Measurements from ENCODE around the gene DLG2. TPM values are rescaled to one million over a fixed set of nuclear protein-coding genes. Genes with fewer than 3 reads are reported as not detected.

Gene DLG2
- polyA plus RNA-seq, 3 donors, result 0.24 to 0.39 TPM; not detected in 1

GRCh38 chr11:83521647-83522596 is 2105.2 kb downstream of the DLG2 start:
- H3K4me3 Mint-ChIP-seq, result no peak overlapping the region
- no peaks in the 10 kb centered on the region for H3K36me3 ChIP-seq (replicated peaks in 1 of 2; ENCODE audit: control insufficient read depth in 1 of 2, insufficient read depth in 2 of 2, low read length in 2 of 2)
- no peaks in the 10 kb centered on the region for H3K79me2 ChIP-seq (ENCODE audit: insufficient read depth, low read length)
- no peak overlapping the region for H3K4me3 ChIP-seq (replicated peaks in 1 of 3; ENCODE audit: low read depth in 2 of 3, low read length in 3 of 3)
- no peak overlapping the region for H3K27ac Mint-ChIP-seq
- no peak overlapping the region for H3K9ac ChIP-seq (ENCODE audit: insufficient read depth, low read length, poor library complexity, severe bottlenecking)
- H4K20me1 ChIP-seq (ENCODE audit: insufficient read depth, low read length), result no peaks in the 10 kb centered on the region
- H3K27me3 Mint-ChIP-seq (ENCODE audit: low read depth in 3 of 3), result peaks cover 0 to 3% (median 2%) of the 10 kb centered on the region in 3 donors
- intact Hi-C loops (cut with micrococcal nuclease), result no loop called here
- no peak overlapping the region for H3K27ac ChIP-seq (ENCODE audit: low read depth in 1 of 2, low read length in 2 of 2)
- H3K27me3 ChIP-seq (ENCODE audit: control insufficient read depth in 2 of 2, insufficient read depth in 2 of 2, low read length in 2 of 2), result no peaks in the 10 kb centered on the region
- H3K4me1 ChIP-seq (ENCODE audit: control insufficient read depth in 1 of 2, insufficient read depth in 2 of 2, low read length in 2 of 2), result no peaks in the 10 kb centered on the region
- 94% methylated on average over 4 of the region's 8 CpGs for WGBS (ENCODE audit: insufficient coverage)
- no peak overlapping the region for H2AFZ ChIP-seq (ENCODE audit: insufficient read depth, low read depth, low read length, poor library complexity, severe bottlenecking)
- peaks cover 6 to 23% (median 12%) of the 10 kb centered on the region in 7 donors for H3K9me3 Mint-ChIP-seq
- no peak for TF ChIP-seq CTCF (IDR thresholded peaks at IDR 0.05)
- peaks cover 0 to 12% of the 10 kb centered on the region in 2 donors for H3K9me3 ChIP-seq (replicated peaks in 1 of 2; ENCODE audit: control insufficient read depth in 1 of 2, insufficient read depth in 1 of 2, low read length in 2 of 2)
- no peak for DNase-seq
- no peaks in the 10 kb centered on the region for H3K4me1 Mint-ChIP-seq
- H3K36me3 Mint-ChIP-seq, result no peaks in the 10 kb centered on the region
- H3K4me2 ChIP-seq (replicated peaks; ENCODE audit: extremely low read depth, low read length, poor library complexity, severe bottlenecking), result no peak overlapping the region

- Histone ChIP-seq H3K9me3 (replicated peaks in 1 of 2; ENCODE audit: control insufficient read depth in 1 of 2, insufficient read depth in 1 of 2, low read length in 2 of 2) (peaks cover 0 to 12% of the 10 kb centered on the region in 2 donors), H3K27ac (ENCODE audit: low read depth in 1 of 2, low read length in 2 of 2) (no peak overlapping the region), H3K79me2 (ENCODE audit: insufficient read depth, low read length) (no peaks in the 10 kb centered on the region), H3K4me1 (ENCODE audit: control insufficient read depth in 1 of 2, insufficient read depth in 2 of 2, low read length in 2 of 2) (no peaks in the 10 kb centered on the region), H3K9ac (ENCODE audit: insufficient read depth, low read length, poor library complexity, severe bottlenecking) (no peak overlapping the region), H3K27me3 (ENCODE audit: control insufficient read depth in 2 of 2, insufficient read depth in 2 of 2, low read length in 2 of 2) (no peaks in the 10 kb centered on the region), H3K4me2 (replicated peaks; ENCODE audit: extremely low read depth, low read length, poor library complexity, severe bottlenecking) (no peak overlapping the region), H3K4me3 (replicated peaks in 1 of 3; ENCODE audit: low read depth in 2 of 3, low read length in 3 of 3) (no peak overlapping the region), H2AFZ (ENCODE audit: insufficient read depth, low read depth, low read length, poor library complexity, severe bottlenecking) (no peak overlapping the region), H4K20me1 (ENCODE audit: insufficient read depth, low read length) (no peaks in the 10 kb centered on the region), H3K36me3 (replicated peaks in 1 of 2; ENCODE audit: control insufficient read depth in 1 of 2, insufficient read depth in 2 of 2, low read length in 2 of 2) (no peaks in the 10 kb centered on the region)
- WGBS (ENCODE audit: insufficient coverage), result 100% methylated on average over 1 of the region's 3 CpGs
- DNase-seq, result no peak
- intact Hi-C loops (cut with micrococcal nuclease), result no loop called here
- TF ChIP-seq CTCF (IDR thresholded peaks at IDR 0.05), result no peak
- no peak overlapping the region for H3K4me3 Mint-ChIP-seq
- no peaks in the 10 kb centered on the region for H3K4me1 Mint-ChIP-seq
- H3K36me3 Mint-ChIP-seq, result no peaks in the 10 kb centered on the region
- peaks cover 0 to 3% (median 2%) of the 10 kb centered on the region in 3 donors for H3K27me3 Mint-ChIP-seq (ENCODE audit: low read depth in 3 of 3)
- no peak overlapping the region for H3K27ac Mint-ChIP-seq
- peaks cover 6 to 29% (median 14%) of the 10 kb centered on the region in 7 donors for H3K9me3 Mint-ChIP-seq
These were observed 2106.3 kb downstream of the DLG2 start for GRCh38 chr11:83520849-83521248.

All from CD14-positive monocyte (primary cell).